ENCODE data around the gene KIF26A.

DNA sequence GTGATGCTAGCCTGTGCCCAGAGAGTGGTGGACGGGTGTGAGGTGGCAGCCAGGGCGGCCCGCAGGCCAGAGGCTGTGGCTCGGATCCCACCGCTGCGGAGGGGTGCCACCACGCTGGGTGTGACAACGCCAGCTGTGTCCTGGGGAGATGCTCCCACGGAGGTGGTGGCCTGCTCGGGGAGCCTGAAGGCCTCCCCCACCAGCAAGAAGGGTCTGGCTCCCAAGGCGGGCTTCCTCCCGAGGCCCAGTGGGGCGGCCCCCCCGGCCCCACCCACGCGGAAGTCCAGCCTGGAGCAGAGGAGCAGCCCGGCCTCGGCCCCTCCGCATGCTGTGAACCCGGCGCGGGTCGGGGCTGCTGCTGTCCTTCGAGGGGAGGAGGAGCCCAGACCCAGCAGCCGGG, 38.2 kb downstream of the KIF26A start:
- TF ChIP-seq RXRA (CRISPR knock-in tag; IDR thresholded peaks at IDR 0.05) (no peak), MIXL1 (CRISPR knock-in tag; IDR thresholded peaks at IDR 0.05) (no peak), GTF2F1 (IDR thresholded peaks at IDR 0.05; ENCODE audit: low read length) (no peak), CHD4 (IDR thresholded peaks at IDR 0.05; ENCODE audit: borderline replicate concordance, low read length) (no peak), SRF (IDR thresholded peaks at IDR 0.05; ENCODE audit: low read depth, low read length) (no peak), YY1 (IDR thresholded peaks at IDR 0.05; ENCODE audit: insufficient read depth, insufficient replicate concordance, low read depth, low read length) (no peak), ZNF746 (CRISPR knock-in tag; IDR thresholded peaks at IDR 0.05) (no peak), JUN (CRISPR knock-in tag; IDR thresholded peaks at IDR 0.05) (no peak), ZNF329 (CRISPR knock-in tag; IDR thresholded peaks at IDR 0.05; ENCODE audit: low read depth) (no peak)
- TF ChIP-seq, protein P1, sequence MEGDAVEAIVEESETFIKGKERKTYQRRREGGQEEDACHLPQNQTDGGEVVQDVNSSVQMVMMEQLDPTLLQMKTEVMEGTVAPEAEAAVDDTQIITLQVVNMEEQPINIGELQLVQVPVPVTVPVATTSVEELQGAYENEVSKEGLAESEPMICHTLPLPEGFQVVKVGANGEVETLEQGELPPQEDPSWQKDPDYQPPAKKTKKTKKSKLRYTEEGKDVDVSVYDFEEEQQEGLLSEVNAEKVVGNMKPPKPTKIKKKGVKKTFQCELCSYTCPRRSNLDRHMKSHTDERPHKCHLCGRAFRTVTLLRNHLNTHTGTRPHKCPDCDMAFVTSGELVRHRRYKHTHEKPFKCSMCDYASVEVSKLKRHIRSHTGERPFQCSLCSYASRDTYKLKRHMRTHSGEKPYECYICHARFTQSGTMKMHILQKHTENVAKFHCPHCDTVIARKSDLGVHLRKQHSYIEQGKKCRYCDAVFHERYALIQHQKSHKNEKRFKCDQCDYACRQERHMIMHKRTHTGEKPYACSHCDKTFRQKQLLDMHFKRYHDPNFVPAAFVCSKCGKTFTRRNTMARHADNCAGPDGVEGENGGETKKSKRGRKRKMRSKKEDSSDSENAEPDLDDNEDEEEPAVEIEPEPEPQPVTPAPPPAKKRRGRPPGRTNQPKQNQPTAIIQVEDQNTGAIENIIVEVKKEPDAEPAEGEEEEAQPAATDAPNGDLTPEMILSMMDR (CRISPR knock-in tag; IDR thresholded peaks at IDR 0.05), result no peak
- TF ChIP-seq, protein P2, sequence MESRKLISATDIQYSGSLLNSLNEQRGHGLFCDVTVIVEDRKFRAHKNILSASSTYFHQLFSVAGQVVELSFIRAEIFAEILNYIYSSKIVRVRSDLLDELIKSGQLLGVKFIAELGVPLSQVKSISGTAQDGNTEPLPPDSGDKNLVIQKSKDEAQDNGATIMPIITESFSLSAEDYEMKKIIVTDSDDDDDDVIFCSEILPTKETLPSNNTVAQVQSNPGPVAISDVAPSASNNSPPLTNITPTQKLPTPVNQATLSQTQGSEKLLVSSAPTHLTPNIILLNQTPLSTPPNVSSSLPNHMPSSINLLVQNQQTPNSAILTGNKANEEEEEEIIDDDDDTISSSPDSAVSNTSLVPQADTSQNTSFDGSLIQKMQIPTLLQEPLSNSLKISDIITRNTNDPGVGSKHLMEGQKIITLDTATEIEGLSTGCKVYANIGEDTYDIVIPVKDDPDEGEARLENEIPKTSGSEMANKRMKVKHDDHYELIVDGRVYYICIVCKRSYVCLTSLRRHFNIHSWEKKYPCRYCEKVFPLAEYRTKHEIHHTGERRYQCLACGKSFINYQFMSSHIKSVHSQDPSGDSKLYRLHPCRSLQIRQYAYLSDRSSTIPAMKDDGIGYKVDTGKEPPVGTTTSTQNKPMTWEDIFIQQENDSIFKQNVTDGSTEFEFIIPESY (CRISPR knock-in tag; IDR thresholded peaks at IDR 0.05), result no peak

All from HepG2 (cell line).